ENCODE measurements around the gene SNX19. TPM values are rescaled to one million over a fixed set of nuclear protein-coding genes. Genes with fewer than 3 reads are reported as not detected.

Gene SNX19
- total RNA-seq, 1 donor from 2014 or later: 42.1 TPM

DNA sequence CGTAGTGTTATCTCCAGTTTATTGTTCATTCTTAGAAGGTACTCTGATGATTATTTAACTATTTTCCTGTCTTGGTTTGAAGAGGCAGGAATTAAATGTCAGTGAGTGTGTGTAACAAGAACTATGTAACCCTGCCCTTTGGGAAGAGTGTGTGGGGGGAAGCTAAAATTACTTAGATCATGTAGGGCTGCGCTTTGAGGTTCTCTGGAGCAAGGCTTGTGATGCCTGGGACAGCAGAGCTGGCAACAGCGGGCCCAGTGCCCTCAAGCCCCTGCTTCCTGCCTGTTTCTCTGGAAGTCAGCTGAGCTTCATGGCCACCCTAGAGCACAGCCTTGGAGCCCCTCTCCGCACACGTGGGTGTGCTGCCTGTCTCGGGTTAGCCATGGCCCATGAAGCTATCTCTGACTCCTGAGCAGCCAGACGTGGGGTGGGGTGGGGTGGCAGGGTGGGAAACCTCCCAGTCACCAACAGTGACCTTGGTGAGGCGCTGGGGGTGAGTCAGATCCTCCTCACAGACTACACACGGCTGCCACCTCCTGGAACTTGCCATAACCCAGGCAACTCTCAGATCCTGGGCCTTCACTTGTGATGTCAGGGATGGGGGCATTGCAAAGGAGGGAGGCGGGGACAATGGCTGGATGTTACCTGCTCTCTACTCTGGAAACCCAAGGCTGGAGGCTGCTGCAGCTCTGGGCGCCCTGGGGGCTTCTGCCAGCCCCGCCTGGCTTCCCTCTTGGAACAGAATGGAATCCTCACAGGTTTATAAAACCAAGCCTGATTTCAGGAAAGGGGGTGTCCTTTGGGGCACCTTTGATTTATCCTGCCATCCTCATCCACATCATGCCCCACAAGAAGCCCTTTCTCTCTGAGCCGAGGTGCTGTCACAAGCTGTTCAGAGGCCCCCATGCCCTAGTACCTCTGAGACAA lies 88.6 kb downstream of the SNX19 start:
- Mint-ChIP-seq H3K4me1 (ENCODE audit: low read depth) (no peaks in the 10 kb centered on the region), H3K9me3 (no peaks in the 10 kb centered on the region), H3K27me3 (ENCODE audit: low read depth) (peaks cover 7% of the 10 kb centered on the region), H3K36me3 (ENCODE audit: low read depth) (no peaks in the 10 kb centered on the region), H3K4me3 (ENCODE audit: low read depth) (no peak overlapping the region), H3K27ac (no peak overlapping the region)
- DNase-seq (ENCODE audit: low spot score): no peak
- intact Hi-C loops (cut with micrococcal nuclease): no loop called here

DNA sequence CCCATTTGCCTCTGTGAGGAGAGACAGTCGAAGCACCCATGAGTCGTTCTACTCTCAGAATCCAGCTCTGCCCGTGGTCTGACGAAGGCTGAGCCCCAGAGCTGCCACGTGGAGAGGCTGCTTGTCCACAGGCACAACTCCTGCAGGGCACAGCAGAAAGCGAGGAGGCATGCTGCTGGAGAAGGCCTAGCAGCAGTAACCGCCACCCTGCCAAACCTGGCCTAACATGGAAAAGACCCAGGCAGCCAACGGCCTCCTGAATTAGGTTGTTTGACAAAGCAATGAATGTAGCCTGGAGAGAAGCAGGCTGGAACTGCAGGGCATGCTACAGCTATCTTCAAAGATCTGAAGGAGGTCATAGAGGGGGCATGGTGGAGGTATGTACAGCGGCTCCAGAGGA lies 89.7 kb downstream of the SNX19 start:
- intact Hi-C loops (cut with micrococcal nuclease): no loop called here
- Mint-ChIP-seq H3K36me3 (ENCODE audit: low read depth) (no peaks in the 10 kb centered on the region), H3K4me3 (ENCODE audit: low read depth) (no peak overlapping the region), H3K4me1 (ENCODE audit: low read depth) (no peaks in the 10 kb centered on the region), H3K27me3 (ENCODE audit: low read depth) (peaks cover 7% of the 10 kb centered on the region), H3K9me3 (no peaks in the 10 kb centered on the region), H3K27ac (no peak overlapping the region)
- DNase-seq (ENCODE audit: low spot score): no peak

DNA sequence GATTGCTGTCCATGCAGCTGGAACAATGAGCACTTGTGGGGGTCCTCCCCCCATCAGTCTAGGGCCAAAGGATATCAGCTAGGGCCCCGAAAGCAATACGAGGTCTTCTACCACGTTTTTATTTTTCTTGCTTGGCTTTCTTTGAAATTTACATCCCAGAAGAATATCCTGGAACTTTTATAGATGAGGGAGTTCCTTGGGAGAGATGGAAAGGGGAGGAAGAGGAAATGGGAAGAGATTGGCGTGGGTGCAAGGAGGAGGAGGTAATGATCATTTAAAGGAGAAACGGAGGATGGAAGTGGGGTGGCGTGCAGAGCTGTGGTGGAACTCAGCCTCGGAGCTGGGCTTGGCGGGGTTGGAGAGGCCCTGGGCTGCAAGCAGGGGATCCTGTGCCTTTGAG lies 90.3 kb downstream of the SNX19 start:
- intact Hi-C loops (cut with micrococcal nuclease): no loop called here
- Mint-ChIP-seq H3K4me1 (ENCODE audit: low read depth) (no peaks in the 10 kb centered on the region), H3K27me3 (ENCODE audit: low read depth) (peaks cover 7% of the 10 kb centered on the region), H3K27ac (no peak overlapping the region), H3K36me3 (ENCODE audit: low read depth) (no peaks in the 10 kb centered on the region), H3K4me3 (ENCODE audit: low read depth) (no peak overlapping the region), H3K9me3 (no peaks in the 10 kb centered on the region)
- no peak for DNase-seq (ENCODE audit: low spot score)

DNA sequence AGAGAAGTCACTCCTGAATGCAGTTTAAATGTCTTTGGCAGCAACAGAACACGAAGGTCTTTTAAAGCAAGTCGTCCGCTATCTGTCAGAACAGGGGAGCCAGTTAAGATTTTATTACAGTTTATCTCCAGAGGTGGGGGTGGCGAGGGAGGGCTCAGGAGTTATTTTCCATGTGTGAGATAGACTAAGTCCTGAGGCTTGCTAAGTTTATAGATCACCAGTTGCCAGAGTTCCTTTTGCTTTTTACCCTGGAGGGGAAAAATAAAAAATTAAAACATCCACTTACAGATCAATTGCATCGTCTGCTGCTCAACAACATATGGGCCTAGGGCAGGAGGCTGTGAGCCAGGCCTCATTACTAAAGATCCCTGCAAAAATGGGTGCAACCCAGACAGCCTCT lies 90.7 kb downstream of the SNX19 start:
- peaks cover 7% of the 10 kb centered on the region for H3K27me3 Mint-ChIP-seq (ENCODE audit: low read depth)
- no peaks in the 10 kb centered on the region for H3K36me3 Mint-ChIP-seq (ENCODE audit: low read depth)
- no peaks in the 10 kb centered on the region for H3K4me1 Mint-ChIP-seq (ENCODE audit: low read depth)
- H3K27ac Mint-ChIP-seq: no peak overlapping the region
- H3K4me3 Mint-ChIP-seq (ENCODE audit: low read depth): no peak overlapping the region
- intact Hi-C loops (cut with micrococcal nuclease): no loop called here
- H3K9me3 Mint-ChIP-seq: no peaks in the 10 kb centered on the region
- no peak for DNase-seq (ENCODE audit: low spot score)

Data from activated T-helper 2 cell treated with anti-CD3 and anti-CD28 coated beads, Interferon-gamma antibody, Interleukin-2, Interleukin-4, amounts not matched to agents 10 μg/mL and 5 μg/mL and 100 μg/mL, durations not matched to agents 14 hours and 24 hours and 36 hours (primary cell).